CD4-positive, alpha-beta memory T cell (primary cell): ENCODE measurements around the gene GRK5. TPM values are rescaled to one million over a fixed set of nuclear protein-coding genes. Genes with fewer than 3 reads are reported as not detected.

Experiments
- CTCF ChIA-PET: fragments of 350-600 bp; sonication (Branson Sonifier 250); formaldehyde crosslinking; loops from one replicate; lab custom pipeline; 2021; ENCODE audit warnings: inconsistent platforms; ENCODE audit not compliant: partially characterized antibody; lab: Charles Lee
- POLR2A ChIA-PET: fragments of 350-600 bp; sonication (Branson Sonifier 250); formaldehyde crosslinking; loops from one replicate; lab custom pipeline; 2021; ENCODE audit not compliant: partially characterized antibody; lab: Charles Lee
- DNase-seq, 5 donors: peaks; one replicate each; pipeline versions ENCODE4 v3.0.0 to v3.0.0-alpha.2; 2020 to 2022; ENCODE audit warnings: mixed read lengths in 1 of 5
- H3K27ac ChIP-seq: one replicate; pipeline ENCODE4 v1.7.0; 2013; ENCODE audit warnings: low read depth, low read length
- H3K27me3 ChIP-seq: 2 replicates; pipeline ENCODE4 v1.7.0; 2013; ENCODE audit warnings: mild to moderate bottlenecking, low read length, moderate library complexity; ENCODE audit not compliant: insufficient read depth
- H3K36me3 ChIP-seq: 2 replicates; pipeline ENCODE4 v1.7.0; 2013; ENCODE audit warnings: mild to moderate bottlenecking, low read length, moderate library complexity; ENCODE audit not compliant: insufficient read depth
- H3K4me1 ChIP-seq: 2 replicates; pipeline ENCODE4 v1.7.0; 2013; ENCODE audit warnings: mild to moderate bottlenecking, low read length, moderate library complexity; ENCODE audit not compliant: insufficient read depth
- H3K4me3 ChIP-seq, 2 donors: one replicate each; pipeline ENCODE4 v1.7.0; 2013; ENCODE audit warnings: low read length in 2 of 2, mild to moderate bottlenecking in 1 of 2
- H3K9me3 ChIP-seq, 2 donors: one replicate each; pipeline ENCODE4 v1.7.0; 2013; ENCODE audit warnings: low read length in 2 of 2, control low read depth in 1 of 2; ENCODE audit not compliant: control insufficient read depth in 1 of 2
- H3K27ac Mint-ChIP-seq, 7 donors: one replicate each; pipeline ENCODE4 v1.8.0; 2020 to 2021; ENCODE audit warnings: mixed read lengths in 7 of 7, mild to moderate bottlenecking in 6 of 7, inconsistent platforms in 3 of 7, moderate library complexity in 3 of 7
- H3K27me3 Mint-ChIP-seq, 2 donors: one replicate each; pipeline ENCODE4 v1.8.0; 2020 to 2021; ENCODE audit warnings: mixed read lengths in 2 of 2
- H3K36me3 Mint-ChIP-seq, 2 donors: one replicate each; pipeline ENCODE4 v1.8.0; 2020 to 2021; ENCODE audit warnings: mixed read lengths in 2 of 2, inconsistent platforms in 1 of 2, mild to moderate bottlenecking in 1 of 2
- H3K4me1 Mint-ChIP-seq, 4 donors: one replicate each; pipeline ENCODE4 v1.8.0; 2020 to 2021; ENCODE audit warnings: mixed read lengths in 4 of 4, mild to moderate bottlenecking in 1 of 4
- H3K4me3 Mint-ChIP-seq, 8 donors: one replicate each; pipeline ENCODE4 v1.8.0; 2020 to 2021; ENCODE audit warnings: mixed read lengths in 8 of 8, mild to moderate bottlenecking in 7 of 8, moderate library complexity in 6 of 8, inconsistent platforms in 3 of 8
- H3K9me3 Mint-ChIP-seq, 8 donors: one replicate each; pipeline ENCODE4 v1.8.0; 2020 to 2021; ENCODE audit warnings: mixed read lengths in 8 of 8, mild to moderate bottlenecking in 5 of 8, inconsistent platforms in 3 of 8, moderate library complexity in 1 of 8
- intact Hi-C: fragments of 100-400 bp; cut with micrococcal nuclease; formaldehyde crosslinking; loops from one replicate; pipeline ENCODE4 v1.15.1; 2023
- polyA plus RNA-seq, 2 donors: library from polyadenylated mRNA; unstranded; fragments of 300-500 nt; fragmentation: Illumina TruSeq; gene quantifications; one replicate each; pipeline ENCODE4 v1.2.3, GENCODE V29; 2021
- total RNA-seq, 2 experiments: library from RNA; stranded (reverse); gene quantifications; one replicate each; pipeline ENCODE4 v1.2.3, GENCODE V29; 2021

The GRK5 gene
- total and polyA plus RNA-seq, 4 experiments from 2014 or later = 7.6 to 27.9 (median 18.6) TPM

- CTCF ChIA-PET = interaction anchor here (1.1 to 1.8 kb wide), 2 partner anchors 29 to 250 kb away, joined by 3 to 7 read pairs; no protein-coding TSS in a partner anchor
- POLR2A ChIA-PET = no interaction called here
Measured at GRCh38 chr10:119449760-119450461, 242.5 kb downstream of the GRK5 start.

GRCh38 chr10:119450606-119451299 is 243.4 kb downstream of the GRK5 start:
- H3K36me3 Mint-ChIP-seq = peaks cover 5 to 19% of the 10 kb centered on the region in 2 donors
- no peak overlapping the region for H3K4me3 Mint-ChIP-seq
- CTCF ChIA-PET = no interaction called here
- POLR2A ChIA-PET = no interaction called here
- intact Hi-C loops = no loop called here
- no peaks in the 10 kb centered on the region for H3K27me3 Mint-ChIP-seq
- Histone ChIP-seq H3K9me3 (no peaks in the 10 kb centered on the region), H3K4me1 (peaks cover 2% of the 10 kb centered on the region), H3K27ac (no peak overlapping the region), H3K36me3 (peaks cover 16% of the 10 kb centered on the region), H3K27me3 (no peaks in the 10 kb centered on the region), H3K4me3 (no peak overlapping the region)
- no peak for DNase-seq
- no peaks in the 10 kb centered on the region for H3K9me3 Mint-ChIP-seq
- no peak overlapping the region for H3K27ac Mint-ChIP-seq
- peaks cover 0 to 4% (median 2%) of the 10 kb centered on the region in 4 donors for H3K4me1 Mint-ChIP-seq

More at GRCh38 chr10:119449760-119450461, 242.5 kb downstream of the GRK5 start:
- H3K36me3 ChIP-seq = peaks cover 16% of the 10 kb centered on the region
- no peak overlapping the region for H3K27ac ChIP-seq
- H3K4me3 ChIP-seq = no peak overlapping the region
- no peak for DNase-seq
- Mint-ChIP-seq H3K27ac (peak overlapping the region in 2 of 7 donors; percentile 25 to 66), H3K9me3 (no peaks in the 10 kb centered on the region), H3K36me3 (peaks cover 4 to 17% of the 10 kb centered on the region in 2 donors), H3K27me3 (no peaks in the 10 kb centered on the region), H3K4me3 (peak overlapping the region in 1 of 8 donors; percentile 32), H3K4me1 (peaks cover 0 to 9% (median 5%) of the 10 kb centered on the region in 4 donors)
- no peaks in the 10 kb centered on the region for H3K9me3 ChIP-seq
- intact Hi-C loops = loop anchor here (5.0 kb wide), 1 partner anchor 52 kb away; no protein-coding TSS in a partner anchor
- H3K4me1 ChIP-seq = peaks cover 6% of the 10 kb centered on the region
- H3K27me3 ChIP-seq = no peaks in the 10 kb centered on the region

GRCh38 chr10:119451300-119451896 is 244.0 kb downstream of the GRK5 start:
- Mint-ChIP-seq H3K36me3 (peaks cover 6 to 20% of the 10 kb centered on the region in 2 donors), H3K27ac (no peak overlapping the region), H3K27me3 (no peaks in the 10 kb centered on the region), H3K9me3 (no peaks in the 10 kb centered on the region), H3K4me1 (no peaks in the 10 kb centered on the region), H3K4me3 (no peak overlapping the region)
- Histone ChIP-seq H3K9me3 (no peaks in the 10 kb centered on the region), H3K4me1 (no peaks in the 10 kb centered on the region), H3K27ac (no peak overlapping the region), H3K4me3 (no peak overlapping the region), H3K36me3 (peaks cover 16% of the 10 kb centered on the region), H3K27me3 (no peaks in the 10 kb centered on the region)
- intact Hi-C loops = no loop called here
- DNase-seq = no peak
- POLR2A ChIA-PET = no interaction called here
- CTCF ChIA-PET = no interaction called here

- DNase-seq = no peak
- Histone ChIP-seq H3K36me3 (peaks cover 16% of the 10 kb centered on the region), H3K4me3 (no peak overlapping the region), H3K4me1 (no peaks in the 10 kb centered on the region), H3K27ac (no peak overlapping the region), H3K27me3 (no peaks in the 10 kb centered on the region), H3K9me3 (no peaks in the 10 kb centered on the region)
- no peaks in the 10 kb centered on the region for H3K27me3 Mint-ChIP-seq
- no peak overlapping the region for H3K4me3 Mint-ChIP-seq
- ChIA-PET POLR2A (no interaction called here), CTCF (interaction anchor here (1.0 to 1.2 kb wide), 2 partner anchors 8 to 253 kb away, joined by 3 to 4 read pairs; no protein-coding TSS in a partner anchor)
- no peak overlapping the region for H3K27ac Mint-ChIP-seq
- no peaks in the 10 kb centered on the region for H3K4me1 Mint-ChIP-seq
- no peaks in the 10 kb centered on the region for H3K9me3 Mint-ChIP-seq
- intact Hi-C loops = no loop called here
- peaks cover 6 to 16% of the 10 kb centered on the region in 2 donors for H3K36me3 Mint-ChIP-seq
Measured at GRCh38 chr10:119452396-119452795, 245.0 kb downstream of the GRK5 start.

GRCh38 chr10:119453313-119453712 is 245.9 kb downstream of the GRK5 start:
- Mint-ChIP-seq H3K27me3 (no peaks in the 10 kb centered on the region), H3K9me3 (no peaks in the 10 kb centered on the region), H3K27ac (peak overlapping the region in 1 of 7 donors; percentile 18), H3K4me3 (no peak overlapping the region), H3K36me3 (peaks cover 2 to 15% of the 10 kb centered on the region in 2 donors), H3K4me1 (no peaks in the 10 kb centered on the region)
- Histone ChIP-seq H3K4me1 (no peaks in the 10 kb centered on the region), H3K36me3 (peaks cover 14% of the 10 kb centered on the region), H3K4me3 (no peak overlapping the region), H3K27me3 (no peaks in the 10 kb centered on the region), H3K9me3 (no peaks in the 10 kb centered on the region), H3K27ac (no peak overlapping the region)
- intact Hi-C loops = no loop called here
- CTCF ChIA-PET = interaction anchor here (1.2 kb wide), 1 partner anchor 9 kb away, joined by 4 read pairs; no protein-coding TSS in a partner anchor
- no peak for DNase-seq
- POLR2A ChIA-PET = no interaction called here

- no peak overlapping the region for H3K27ac ChIP-seq
- intact Hi-C loops = no loop called here
- no peaks in the 10 kb centered on the region for H3K9me3 ChIP-seq
- Mint-ChIP-seq H3K27ac (peak overlapping the region in 3 of 7 donors; percentile 46 to 58 (median 57)), H3K36me3 (peaks cover 2 to 15% of the 10 kb centered on the region in 2 donors), H3K27me3 (no peaks in the 10 kb centered on the region), H3K4me3 (no peak overlapping the region), H3K9me3 (no peaks in the 10 kb centered on the region), H3K4me1 (peaks cover 0 to 3% (median 0%) of the 10 kb centered on the region in 4 donors)
- no peak overlapping the region for H3K4me3 ChIP-seq
- peaks cover 10% of the 10 kb centered on the region for H3K36me3 ChIP-seq
- ChIA-PET CTCF (no interaction called here), POLR2A (no interaction called here)
- DNase-seq = no peak
- no peaks in the 10 kb centered on the region for H3K4me1 ChIP-seq
- H3K27me3 ChIP-seq = no peaks in the 10 kb centered on the region
Measured at GRCh38 chr10:119454316-119454715, 246.9 kb downstream of the GRK5 start.

- DNase-seq = no peak
- POLR2A ChIA-PET = no interaction called here
Measured at GRCh38 chr10:119454990-119455389, 247.6 kb downstream of the GRK5 start.

More at GRCh38 chr10:119454990-119455389, 247.6 kb downstream of the GRK5 start:
- Mint-ChIP-seq H3K27me3 (no peaks in the 10 kb centered on the region), H3K27ac (no peak overlapping the region), H3K36me3 (peaks cover 2 to 14% of the 10 kb centered on the region in 2 donors), H3K4me1 (peaks cover 0 to 3% (median 0%) of the 10 kb centered on the region in 4 donors), H3K9me3 (no peaks in the 10 kb centered on the region), H3K4me3 (no peak overlapping the region)
- Histone ChIP-seq H3K36me3 (peaks cover 10% of the 10 kb centered on the region), H3K27me3 (no peaks in the 10 kb centered on the region), H3K4me3 (no peak overlapping the region), H3K4me1 (no peaks in the 10 kb centered on the region), H3K27ac (no peak overlapping the region), H3K9me3 (no peaks in the 10 kb centered on the region)
- CTCF ChIA-PET = no interaction called here
- intact Hi-C loops = no loop called here
